HEK293 (cell line): Measurements from ENCODE around the gene LRRK1.

Experiments used
- CTCF ChIA-PET: fragments of 350-600 bp; formaldehyde crosslinking; extraction: SDS; loops from one replicate; lab custom pipeline; 2021; ENCODE audit warnings: antibody characterized with exemption; lab: Yijun Ruan, JAX
- POLR2A ChIA-PET: fragments of 300-600 bp; formaldehyde crosslinking; extraction: SDS; loops from one replicate; lab custom pipeline; 2020; ENCODE audit warnings: antibody characterized with exemption, inconsistent platforms; lab: Yijun Ruan, JAX
- H3K27ac ChIP-seq: fragments of 200-500 bp; sonication (Bioruptor generic); 2 replicates; pipeline ENCODE4 v1.5.1; 2014; ENCODE audit warnings: low read depth, low read length, control low read depth, inconsistent platforms; ENCODE audit errors: extremely low read depth
- H3K36me3 ChIP-seq, 2 experiments: fragments of 200-500 bp in 1 of 2; sonication (Bioruptor generic) in 1 of 2; 1 replicate in 1 of 2; 2 replicates in 1 of 2; pipeline ENCODE4 v1.5.1; 2014 to 2017; ENCODE audit warnings: inconsistent platforms in 2 of 2, low read length in 2 of 2; ENCODE audit not compliant: control insufficient read depth in 2 of 2, insufficient read depth in 1 of 2
- H3K4me1 ChIP-seq: fragments of 200-500 bp; sonication (Bioruptor generic); 2 replicates; pipeline ENCODE4 v1.5.1; 2014; ENCODE audit warnings: mild to moderate bottlenecking, low read length, inconsistent platforms; ENCODE audit not compliant: control insufficient read depth, insufficient read depth
- H3K4me3 ChIP-seq: 2 replicates; pipeline ENCODE4 v1.5.1; 2011; ENCODE audit warnings: low read depth, mild to moderate bottlenecking, control low read depth, low read length, moderate library complexity
- H3K9me3 ChIP-seq: fragments of 200-500 bp; sonication (Bioruptor generic); 2 replicates; pipeline ENCODE4 v1.5.1; 2014; ENCODE audit warnings: low read depth, low read length, inconsistent platforms; ENCODE audit not compliant: control insufficient read depth, insufficient read depth
- FEZF1 ChIP-seq: fragments of 450-650 bp; formaldehyde crosslinking; IDR thresholded peaks from 2 replicates; pipeline ENCODE4 v1.5.1; 2016; ENCODE audit warnings: missing biosample characterization, missing genetic modification characterization
- PATZ1 ChIP-seq: fragments of 450-650 bp; formaldehyde crosslinking; IDR thresholded peaks from 2 replicates; pipeline ENCODE4 v1.5.1; 2016; ENCODE audit warnings: missing biosample characterization, missing genetic modification characterization
- TCF7L2 ChIP-seq: IDR thresholded peaks from 2 replicates; pipeline ENCODE4 v1.6.1; 2011; ENCODE audit warnings: low read depth, mild to moderate bottlenecking, inconsistent platforms, low read length, moderate library complexity, borderline replicate concordance
- ZBTB26 ChIP-seq: fragments of 450-650 bp; formaldehyde crosslinking; optimal IDR thresholded peaks from 2 replicates; pipeline ENCODE3; 2016; ENCODE audit warnings: missing biosample characterization, mild to moderate bottlenecking, missing genetic modification characterization
- ZNF148 ChIP-seq: fragments of 450-650 bp; formaldehyde crosslinking; IDR thresholded peaks from 2 replicates; pipeline ENCODE4 v1.5.0; 2017; ENCODE audit warnings: missing biosample characterization, missing genetic modification characterization, borderline replicate concordance
- ZNF155 ChIP-seq: fragments of 450-650 bp; formaldehyde crosslinking; IDR thresholded peaks from 2 replicates; pipeline ENCODE4 v1.5.1; 2016; ENCODE audit warnings: missing biosample characterization, missing genetic modification characterization
- ZNF157 ChIP-seq: fragments of 450-650 bp; formaldehyde crosslinking; IDR thresholded peaks from 2 replicates; pipeline ENCODE4 v1.5.1; 2016; ENCODE audit warnings: missing biosample characterization, missing genetic modification characterization
- ZNF211 ChIP-seq: fragments of 450-650 bp; formaldehyde crosslinking; IDR thresholded peaks from 2 replicates; pipeline ENCODE4 v1.5.1; 2016; ENCODE audit warnings: low read depth, missing biosample characterization, missing genetic modification characterization
- ZNF311 ChIP-seq: fragments of 450-650 bp; formaldehyde crosslinking; IDR thresholded peaks from 2 replicates; pipeline ENCODE4 v1.5.1; 2017; ENCODE audit warnings: missing biosample characterization, missing genetic modification characterization, borderline replicate concordance
- ZNF341 ChIP-seq: fragments of 450-650 bp; formaldehyde crosslinking; IDR thresholded peaks from 2 replicates; pipeline ENCODE4; 2016; ENCODE audit warnings: low read depth, missing biosample characterization, missing genetic modification characterization
- ZNF473 ChIP-seq: fragments of 450-650 bp; formaldehyde crosslinking; IDR thresholded peaks from 2 replicates; pipeline ENCODE4 v1.5.1; 2017; ENCODE audit warnings: missing biosample characterization, missing genetic modification characterization
- ZNF544 ChIP-seq: fragments of 450-650 bp; formaldehyde crosslinking; IDR thresholded peaks from 2 replicates; pipeline ENCODE4 v1.5.0; 2017; ENCODE audit warnings: missing biosample characterization, missing genetic modification characterization
- ZNF561 ChIP-seq: fragments of 450-650 bp; IDR thresholded peaks from 2 replicates; pipeline ENCODE4 v1.5.1; 2018; ENCODE audit warnings: missing biosample characterization, missing genetic modification characterization, borderline replicate concordance
- ZNF600 ChIP-seq: fragments of 450-650 bp; formaldehyde crosslinking; IDR thresholded peaks from 2 replicates; pipeline ENCODE4 v1.5.1; 2016; ENCODE audit warnings: missing biosample characterization, missing genetic modification characterization
- ZNF621 ChIP-seq: fragments of 450-650 bp; formaldehyde crosslinking; IDR thresholded peaks from 2 replicates; pipeline ENCODE4 v1.5.1; 2017; ENCODE audit warnings: missing biosample characterization, missing genetic modification characterization
- ZNF623 ChIP-seq: fragments of 450-650 bp; formaldehyde crosslinking; IDR thresholded peaks from 2 replicates; pipeline ENCODE4 v1.5.1; 2016; ENCODE audit warnings: missing biosample characterization, missing genetic modification characterization
- ZNF629 ChIP-seq: fragments of 450-650 bp; formaldehyde crosslinking; IDR thresholded peaks from 2 replicates; pipeline ENCODE4 v1.5.1; 2017; ENCODE audit warnings: missing biosample characterization, missing genetic modification characterization
- ZNF768 ChIP-seq: fragments of 450-650 bp; formaldehyde crosslinking; IDR thresholded peaks from 2 replicates; pipeline ENCODE4 v1.5.1; 2018; ENCODE audit warnings: missing biosample characterization, mild to moderate bottlenecking, missing genetic modification characterization
- ZNF791 ChIP-seq: fragments of 450-650 bp; formaldehyde crosslinking; IDR thresholded peaks from 2 replicates; pipeline ENCODE4 v1.5.1; 2016; ENCODE audit warnings: missing biosample characterization, missing genetic modification characterization
- ZNF792 ChIP-seq: fragments of 450-650 bp; formaldehyde crosslinking; IDR thresholded peaks from 2 replicates; pipeline ENCODE4 v1.5.1; 2016; ENCODE audit warnings: missing biosample characterization, missing genetic modification characterization
- TF ChIP-seq, protein P1 (sequence below): fragments of 450-650 bp; formaldehyde crosslinking; IDR thresholded peaks from 2 replicates; pipeline ENCODE4 v1.5.1; 2016; ENCODE audit warnings: missing biosample characterization, missing genetic modification characterization, low read depth
- TF ChIP-seq, protein P2 (sequence below): fragments of 450-650 bp; formaldehyde crosslinking; IDR thresholded peaks from 2 replicates; pipeline ENCODE4 v1.5.1; 2017; ENCODE audit warnings: missing biosample characterization, mild to moderate bottlenecking, missing genetic modification characterization, moderate library complexity

LRRK1 gene

DNA sequence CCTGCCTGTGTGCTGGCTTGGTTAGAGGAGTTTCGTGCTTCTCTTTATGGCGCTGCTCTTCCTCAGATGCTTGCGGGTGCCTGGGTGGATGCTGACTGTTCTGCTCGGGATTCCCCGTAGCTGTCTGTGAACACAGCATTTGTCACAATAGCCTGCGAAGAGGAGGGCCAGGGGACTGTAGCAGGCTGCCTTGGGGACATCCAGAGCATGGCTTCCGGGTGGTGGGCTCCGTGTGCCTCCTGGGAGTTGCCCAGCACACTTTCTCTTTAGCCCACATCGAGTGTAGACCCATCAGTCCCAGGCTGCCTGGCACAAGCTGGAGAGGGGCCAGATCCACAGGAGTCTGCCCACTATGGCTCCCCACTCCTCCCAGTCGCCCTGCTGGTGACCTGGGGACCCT is 22.4 kb downstream of the LRRK1 start (continued):
- TF ChIP-seq ZNF148 (tag by site-specific recombination) (no peak), ZNF341 (tag by site-specific recombination) (no peak), ZNF311 (no peak), ZNF561 (tag by site-specific recombination) (no peak)
- TF ChIP-seq, protein P1, sequence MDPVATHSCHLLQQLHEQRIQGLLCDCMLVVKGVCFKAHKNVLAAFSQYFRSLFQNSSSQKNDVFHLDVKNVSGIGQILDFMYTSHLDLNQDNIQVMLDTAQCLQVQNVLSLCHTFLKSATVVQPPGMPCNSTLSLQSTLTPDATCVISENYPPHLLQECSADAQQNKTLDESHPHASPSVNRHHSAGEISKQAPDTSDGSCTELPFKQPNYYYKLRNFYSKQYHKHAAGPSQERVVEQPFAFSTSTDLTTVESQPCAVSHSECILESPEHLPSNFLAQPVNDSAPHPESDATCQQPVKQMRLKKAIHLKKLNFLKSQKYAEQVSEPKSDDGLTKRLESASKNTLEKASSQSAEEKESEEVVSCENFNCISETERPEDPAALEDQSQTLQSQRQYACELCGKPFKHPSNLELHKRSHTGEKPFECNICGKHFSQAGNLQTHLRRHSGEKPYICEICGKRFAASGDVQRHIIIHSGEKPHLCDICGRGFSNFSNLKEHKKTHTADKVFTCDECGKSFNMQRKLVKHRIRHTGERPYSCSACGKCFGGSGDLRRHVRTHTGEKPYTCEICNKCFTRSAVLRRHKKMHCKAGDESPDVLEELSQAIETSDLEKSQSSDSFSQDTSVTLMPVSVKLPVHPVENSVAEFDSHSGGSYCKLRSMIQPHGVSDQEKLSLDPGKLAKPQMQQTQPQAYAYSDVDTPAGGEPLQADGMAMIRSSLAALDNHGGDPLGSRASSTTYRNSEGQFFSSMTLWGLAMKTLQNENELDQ (tag by site-specific recombination): no peak

GRCh38 chr15:100942656-100943425 is 23.7 kb downstream of the LRRK1 start:
- ChIA-PET POLR2A (interaction anchor here (0.7 kb wide), 2 partner anchors 168 to 598 kb away, joined by 3 to 4 read pairs; no protein-coding TSS in a partner anchor), CTCF (interaction anchor here (0.6 to 3.0 kb wide), 6 partner anchors 7 to 1670 kb away, joined by 3 to 15 read pairs (median 4); no protein-coding TSS in a partner anchor)
- H3K27ac ChIP-seq: no peak overlapping the region
- no peaks in the 10 kb centered on the region for H3K36me3 ChIP-seq
- TF ChIP-seq ZNF211 (tag by site-specific recombination) (no peak), ZNF768 (tag by site-specific recombination) (no peak), ZBTB26 (tag by site-specific recombination) (no peak), ZNF791 (tag by site-specific recombination) (no peak), PATZ1 (tag by site-specific recombination) (no peak), ZNF473 (tag by site-specific recombination) (no peak), ZNF155 (tag by site-specific recombination) (no peak), ZNF600 (tag by site-specific recombination) (no peak), ZNF544 (tag by site-specific recombination) (no peak), FEZF1 (tag by site-specific recombination) (no peak), ZNF623 (tag by site-specific recombination) (no peak), ZNF157 (no peak), ZNF792 (tag by site-specific recombination) (no peak), TCF7L2 (no peak), ZNF629 (tag by site-specific recombination) (no peak), ZNF621 (tag by site-specific recombination) (no peak)
- TF ChIP-seq, protein P2, sequence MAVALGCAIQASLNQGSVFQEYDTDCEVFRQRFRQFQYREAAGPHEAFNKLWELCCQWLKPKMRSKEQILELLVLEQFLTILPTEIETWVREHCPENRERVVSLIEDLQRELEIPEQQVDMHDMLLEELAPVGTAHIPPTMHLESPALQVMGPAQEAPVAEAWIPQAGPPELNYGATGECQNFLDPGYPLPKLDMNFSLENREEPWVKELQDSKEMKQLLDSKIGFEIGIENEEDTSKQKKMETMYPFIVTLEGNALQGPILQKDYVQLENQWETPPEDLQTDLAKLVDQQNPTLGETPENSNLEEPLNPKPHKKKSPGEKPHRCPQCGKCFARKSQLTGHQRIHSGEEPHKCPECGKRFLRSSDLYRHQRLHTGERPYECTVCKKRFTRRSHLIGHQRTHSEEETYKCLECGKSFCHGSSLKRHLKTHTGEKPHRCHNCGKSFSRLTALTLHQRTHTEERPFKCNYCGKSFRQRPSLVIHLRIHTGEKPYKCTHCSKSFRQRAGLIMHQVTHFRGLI: no peak
- TF ChIP-seq, protein P1 (tag by site-specific recombination): no peak
- H3K4me3 ChIP-seq: no peak overlapping the region
- H3K9me3 ChIP-seq: no peaks in the 10 kb centered on the region
- no peaks in the 10 kb centered on the region for H3K4me1 ChIP-seq
